Inferior parietal cortex (tissue), 1 donor: ENCODE results near the gene ZC3H10.
A peak's percentile ranks its signal among the peaks of the same experiment; 100 is the strongest.
"Not testable (repeated sequence)": the region's sequence is repeated elsewhere in the genome, so short reads cannot be mapped to it uniquely, and the experiment has no call there.

Experiments used
- DNase-seq: peaks from one replicate; pipeline ENCODE4 v3.0.0-alpha.2; 2016; ENCODE audit errors: extremely low spot score

Gene ZC3H10

DNA sequence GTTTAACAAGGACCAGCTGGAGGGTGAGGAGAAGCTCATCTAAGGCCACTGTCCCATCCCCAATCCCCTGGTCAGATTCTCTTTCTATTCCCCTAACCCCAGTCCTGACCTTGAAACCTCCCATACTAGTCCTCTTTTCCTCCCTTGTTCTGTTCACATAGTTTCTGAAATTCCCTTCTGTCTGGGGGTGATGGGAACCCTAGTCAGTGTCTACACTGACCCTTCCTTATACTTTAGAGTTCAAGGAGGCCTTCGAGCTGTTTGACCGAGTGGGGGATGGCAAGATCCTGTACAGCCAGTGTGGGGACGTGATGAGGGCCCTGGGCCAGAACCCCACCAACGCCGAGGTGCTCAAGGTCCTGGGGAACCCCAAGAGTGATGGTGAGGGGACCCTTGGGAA lies 36.8 kb downstream of the ZC3H10 start:
- no peak for DNase-seq

DNA sequence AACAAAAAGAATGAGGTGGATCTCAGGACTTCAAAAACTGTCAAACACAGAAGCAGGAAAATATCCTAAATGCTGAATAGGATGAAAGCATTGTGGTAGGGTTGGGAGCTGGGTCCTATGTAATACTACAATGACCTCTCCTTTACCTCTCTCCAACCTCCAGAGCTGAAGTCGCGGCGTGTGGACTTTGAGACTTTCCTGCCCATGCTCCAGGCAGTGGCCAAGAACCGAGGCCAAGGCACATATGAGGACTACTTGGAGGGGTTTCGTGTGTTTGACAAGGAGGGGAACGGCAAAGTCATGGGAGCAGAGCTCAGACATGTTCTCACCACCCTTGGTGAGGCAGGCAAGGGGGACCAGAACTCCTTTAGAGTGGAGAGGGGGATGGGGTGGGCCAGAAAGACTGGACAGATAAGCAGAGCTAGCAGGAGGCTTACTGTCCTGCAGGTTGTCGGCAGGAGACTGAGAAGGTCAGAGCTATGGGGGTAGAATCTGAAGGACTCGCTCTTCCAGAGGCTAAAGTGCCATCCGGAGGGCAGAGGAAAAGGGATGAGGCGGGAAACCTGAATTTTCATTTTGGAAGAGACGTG lies 37.3 kb downstream of the ZC3H10 start:
- DNase-seq, result no peak

- DNase-seq, result not testable (repeated sequence)
Measured at GRCh38 chr12:56156464-56157200, 38.6 kb downstream of the ZC3H10 start.

DNA sequence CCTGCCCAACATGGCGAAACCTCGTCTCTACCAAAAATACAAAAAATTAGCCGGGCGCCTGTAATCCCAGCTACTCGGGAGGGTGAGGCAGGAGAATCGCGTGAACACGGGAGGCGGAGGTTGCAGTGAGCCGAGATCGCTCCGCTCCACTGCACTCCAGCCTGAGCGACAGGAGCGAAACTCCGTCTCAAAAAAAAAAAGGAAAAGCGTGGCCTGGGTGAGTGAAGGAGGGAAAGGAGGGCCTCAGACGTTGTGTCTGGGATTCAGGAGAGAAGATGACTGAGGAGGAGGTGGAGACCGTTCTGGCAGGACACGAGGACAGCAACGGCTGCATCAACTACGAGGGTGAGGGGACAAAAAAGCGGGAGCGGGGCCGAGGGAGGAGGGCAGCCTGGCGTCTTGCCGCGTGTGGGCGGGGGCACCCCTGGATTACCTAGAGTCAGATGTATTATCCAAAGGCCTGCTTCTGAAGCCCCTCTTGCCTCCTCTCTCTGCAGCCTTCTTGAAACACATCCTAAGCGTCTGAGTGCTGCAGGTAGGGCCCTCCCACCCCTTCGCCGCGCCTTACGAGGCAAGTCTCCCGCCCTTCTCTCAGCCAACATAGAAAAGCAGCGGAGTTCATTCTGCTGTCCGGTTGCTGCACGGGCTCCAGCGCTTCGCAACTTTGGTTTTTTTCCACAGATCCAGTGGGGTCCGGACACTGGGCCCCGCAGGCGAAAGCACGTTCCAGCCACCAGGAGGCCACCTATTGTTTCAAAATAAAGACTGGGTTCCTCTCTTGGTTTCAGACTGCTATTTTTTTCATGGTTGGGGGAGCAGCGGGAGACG lies 39.3 kb downstream of the ZC3H10 start:
- peak; percentile 61 for DNase-seq

GRCh38 chr12:56158029-56158925 lies 40.2 kb downstream of the ZC3H10 start, which contains the start of gene MYL6:
Gene MYL6, plus strand, starts transcription at chr12:56158359. Its CDS starts 43 bp downstream, at chr12:56158402.
- peak; percentile 99 for DNase-seq

DNA sequence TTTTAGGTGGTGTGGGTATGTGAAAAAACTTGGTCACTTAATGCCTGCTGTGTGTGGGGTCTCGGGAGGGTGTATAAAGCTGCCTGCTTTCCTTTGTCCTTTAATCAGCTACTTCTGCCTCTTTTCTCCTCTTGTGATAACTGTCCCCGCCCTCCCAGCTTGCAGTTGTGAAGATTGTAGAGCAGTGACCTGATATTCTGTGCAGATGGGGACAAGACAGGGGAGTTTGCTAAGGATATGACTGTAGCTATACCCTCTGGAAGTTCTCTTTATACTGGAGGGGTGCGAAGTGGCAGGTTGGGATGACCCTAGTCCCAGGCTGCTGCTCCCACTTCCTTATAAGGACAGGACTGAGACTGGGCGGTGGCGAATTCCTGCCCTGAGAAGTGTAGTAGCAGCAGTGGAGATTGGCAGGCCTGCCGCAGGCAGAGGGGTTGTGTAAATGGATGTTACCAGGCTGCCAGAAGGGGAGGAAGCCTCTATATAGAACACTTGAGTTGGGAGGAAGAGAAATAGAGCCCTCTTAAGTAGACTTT lies 40.9 kb downstream of the ZC3H10 start:
- no peak for DNase-seq

GRCh38 chr12:56159482-56160192 lies 41.6 kb downstream of the ZC3H10 start:
- no peak for DNase-seq

GRCh38 chr12:56160193-56160763 lies 42.2 kb downstream of the ZC3H10 start:
- DNase-seq, result no peak

- DNase-seq, result no peak
Measured at GRCh38 chr12:56160894-56161689, 43.0 kb downstream of the ZC3H10 start.

DNA sequence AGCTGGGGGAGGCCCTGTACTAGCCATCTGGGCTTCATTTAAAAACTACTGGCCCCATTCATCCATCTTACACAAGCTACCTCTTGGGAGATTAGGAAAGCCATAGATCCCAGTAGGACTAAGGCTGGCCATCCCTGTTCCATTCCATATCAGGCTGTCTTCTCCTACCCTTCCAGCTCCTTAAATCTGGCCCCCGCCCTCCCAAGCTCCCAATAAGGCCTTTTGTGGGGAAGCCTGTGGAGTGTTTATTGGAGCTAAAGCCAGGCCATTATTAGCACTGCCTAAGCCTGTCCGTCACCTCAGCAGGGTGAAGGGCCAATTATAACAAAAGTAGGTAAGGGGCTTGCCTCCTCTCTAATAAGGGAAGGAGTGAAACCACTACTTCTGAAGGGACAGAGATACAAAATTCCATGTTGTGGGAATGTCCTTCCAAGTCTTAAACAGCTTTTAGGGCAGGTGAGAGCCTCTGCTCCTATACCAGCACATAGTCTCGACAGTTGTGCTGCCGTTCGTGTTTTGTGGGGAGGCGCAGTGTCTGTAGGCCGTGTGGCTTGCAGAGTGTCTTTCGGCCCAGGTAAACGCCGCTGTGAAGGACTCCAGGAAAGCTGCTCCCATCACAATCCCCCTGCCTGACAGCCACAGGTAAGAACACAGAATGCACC lies 43.8 kb downstream of the ZC3H10 start:
- DNase-seq, result no peak

- DNase-seq, result no peak
Measured at GRCh38 chr12:56162468-56163290, 44.6 kb downstream of the ZC3H10 start.

DNA sequence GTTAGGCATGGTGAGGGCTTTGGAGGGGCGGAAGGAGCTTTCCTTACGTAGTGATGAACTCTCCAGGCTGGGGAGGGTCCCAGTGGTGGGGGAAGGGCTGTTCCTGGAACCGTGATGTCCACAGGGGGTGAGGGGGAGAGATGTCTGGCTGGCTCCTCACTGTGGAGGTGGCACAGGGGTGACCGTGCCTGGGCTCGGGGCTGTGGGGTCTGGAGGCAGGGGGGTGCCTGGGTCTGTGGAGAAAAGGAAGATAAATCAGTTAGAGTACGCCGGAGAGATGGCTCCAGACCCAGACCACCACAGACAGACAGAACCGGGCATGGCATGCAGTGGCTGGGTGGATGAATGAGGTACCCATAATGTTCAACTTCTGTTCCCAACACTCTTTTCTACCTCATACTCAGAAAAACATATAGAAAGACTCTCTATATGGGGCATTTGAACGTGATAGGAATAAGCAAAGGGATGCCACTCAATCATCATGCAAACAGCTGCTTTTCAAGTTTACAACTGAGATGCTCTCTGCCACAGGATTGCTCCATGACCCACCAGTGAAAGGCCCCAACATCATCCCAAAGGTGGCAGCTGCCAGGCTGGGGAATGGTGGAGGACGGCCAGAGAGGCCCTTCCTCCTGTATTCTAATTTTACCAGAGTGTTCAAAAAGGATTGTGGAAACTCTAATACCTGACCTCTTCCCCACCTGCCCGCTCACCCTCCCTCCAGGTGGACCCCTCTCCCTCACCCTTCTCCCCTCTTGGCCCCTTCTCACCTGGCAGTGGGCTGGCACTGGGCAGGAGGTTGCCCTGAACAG lies 45.7 kb downstream of the ZC3H10 start:
- no peak for DNase-seq

GRCh38 chr12:56164345-56164729 lies 46.3 kb downstream of the ZC3H10 start:
- DNase-seq, result no peak

- no peak for DNase-seq
Measured at GRCh38 chr12:56165369-56165768, 47.3 kb downstream of the ZC3H10 start.

DNA sequence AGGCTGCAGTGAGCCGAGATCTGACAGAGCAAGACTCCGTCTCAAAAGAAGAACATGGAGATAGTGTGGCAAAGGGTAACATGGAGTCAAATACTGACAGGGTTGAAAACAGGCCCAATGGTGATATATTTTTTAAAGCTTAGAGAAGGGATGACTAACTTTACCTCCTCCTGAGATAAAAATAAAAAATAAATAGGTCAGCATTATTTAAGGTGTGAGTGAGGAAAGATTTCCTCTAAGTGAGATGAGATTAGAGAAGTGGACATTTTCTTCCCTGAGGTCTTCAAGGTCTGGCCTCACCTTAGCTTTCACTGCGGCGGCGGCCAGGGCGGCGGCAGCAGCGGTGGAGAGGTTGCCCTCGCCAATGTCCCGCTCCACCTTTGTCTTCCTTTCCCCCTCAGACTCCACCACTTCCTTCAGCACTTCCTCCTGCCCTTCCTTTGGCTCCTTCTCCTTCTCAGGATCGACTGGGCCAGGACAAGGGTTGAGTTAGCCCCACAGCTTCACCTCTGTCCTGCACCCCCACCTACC lies 51.2 kb downstream of the ZC3H10 start:
- DNase-seq, result no peak

DNA sequence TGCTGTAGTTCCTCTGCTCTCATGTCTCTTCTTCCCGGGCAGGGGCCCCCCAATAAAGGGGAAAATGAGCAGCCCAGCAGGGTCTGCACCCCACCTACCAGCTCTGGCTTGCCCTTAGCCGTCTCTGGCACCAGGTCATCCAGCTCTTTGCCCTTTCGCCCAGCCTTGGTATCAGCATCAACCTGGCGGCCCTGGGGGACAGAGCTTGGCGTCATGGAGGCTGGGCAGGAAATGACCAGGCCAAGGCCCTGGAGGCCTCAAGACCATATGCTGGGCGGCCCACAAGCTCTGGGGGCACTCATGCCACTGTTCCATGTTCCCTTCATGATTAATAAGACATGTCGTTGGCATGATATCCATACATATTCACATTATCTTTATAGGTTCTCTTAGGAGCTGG lies 54.8 kb downstream of the ZC3H10 start:
- no peak for DNase-seq
